PFSK-1 (cell line): ENCODE results near the gene RPTOR.
A peak's percentile ranks its signal among the peaks of the same experiment; 100 is the strongest.

Source experiments
- FOXP2 ChIP-seq: optimal IDR thresholded peaks from 2 replicates; pipeline ENCODE3; 2011; ENCODE audit warnings: borderline replicate concordance, control low read depth, inconsistent platforms; ENCODE audit not compliant: insufficient read depth; ENCODE audit errors: extremely low read length, extremely low read depth
- POLR2AphosphoS5 ChIP-seq: IDR thresholded peaks from 2 replicates; pipeline ENCODE4 v1.6.1; 2012; ENCODE audit warnings: low read depth, mild to moderate bottlenecking, control low read depth, low read length, moderate library complexity
- SIN3A ChIP-seq: IDR thresholded peaks from 2 replicates; pipeline ENCODE4 v1.6.1; 2012; ENCODE audit warnings: mild to moderate bottlenecking, low read length, moderate library complexity, borderline replicate concordance; ENCODE audit not compliant: insufficient read depth
- TAF1 ChIP-seq: IDR thresholded peaks from 2 replicates; pipeline ENCODE4 v1.6.1; 2012; ENCODE audit warnings: low read length, control low read depth, borderline replicate concordance; ENCODE audit not compliant: insufficient read depth
- TF ChIP-seq, protein P1 (sequence below), 2 experiments: IDR thresholded peaks; 2 replicates each; pipeline versions ENCODE4 v1.6.1 to v1.8.0; 2011 to 2012; ENCODE audit warnings: low read depth in 2 of 2, low read length in 2 of 2, control low read depth in 1 of 2, inconsistent platforms in 1 of 2, mild to moderate bottlenecking in 1 of 2, moderate library complexity in 1 of 2; ENCODE audit not compliant: insufficient read depth in 1 of 2

RPTOR gene

DNA sequence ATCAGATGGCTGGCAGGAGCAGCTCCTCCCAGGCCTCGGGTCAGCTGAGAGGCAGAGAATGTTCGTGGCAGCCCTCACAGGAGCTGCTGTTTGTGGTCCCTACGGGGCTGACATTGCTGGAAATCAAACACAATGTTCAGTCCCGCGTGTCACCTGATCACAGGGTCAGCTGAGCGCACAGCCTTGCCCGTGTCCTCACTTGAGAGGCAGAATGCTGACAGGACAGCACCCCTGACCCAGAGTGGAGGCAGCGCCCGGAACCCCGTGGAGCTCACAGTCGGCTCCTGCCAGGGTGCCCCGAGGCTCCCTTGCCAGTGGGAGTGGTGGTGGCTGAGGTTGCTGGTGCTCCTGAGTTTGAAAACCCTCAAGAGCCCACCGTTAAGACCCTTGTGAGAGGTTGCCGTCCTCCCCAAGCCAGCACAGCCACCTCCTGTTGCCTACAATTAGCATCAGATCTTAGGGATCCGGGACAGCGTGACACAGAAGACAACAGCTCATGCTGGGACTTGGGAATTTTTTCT, 443.4 kb downstream of the RPTOR start:
- no peak for TF ChIP-seq FOXP2
- peak; percentile 56 for TF ChIP-seq POLR2AphosphoS5

DNA sequence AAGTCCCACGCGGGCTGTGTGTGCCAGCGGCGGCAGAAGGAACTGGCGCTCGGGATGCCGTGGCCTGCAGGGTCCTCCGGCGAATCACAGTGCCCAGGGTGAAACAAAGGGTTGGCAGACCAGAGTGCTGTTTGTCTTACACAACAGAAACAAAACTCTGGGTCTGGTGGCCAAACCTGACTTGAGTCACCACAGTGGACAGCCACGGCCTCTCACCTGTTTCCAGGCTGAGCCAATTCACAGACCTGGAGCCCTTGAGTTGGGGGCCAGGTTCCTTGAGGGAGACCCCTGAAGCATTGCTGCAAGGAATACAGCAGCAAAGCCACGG, 444.9 kb downstream of the RPTOR start:
- TF ChIP-seq TAF1 = no peak
- TF ChIP-seq FOXP2 = no peak
- TF ChIP-seq POLR2AphosphoS5 = no peak
- TF ChIP-seq, protein P1, sequence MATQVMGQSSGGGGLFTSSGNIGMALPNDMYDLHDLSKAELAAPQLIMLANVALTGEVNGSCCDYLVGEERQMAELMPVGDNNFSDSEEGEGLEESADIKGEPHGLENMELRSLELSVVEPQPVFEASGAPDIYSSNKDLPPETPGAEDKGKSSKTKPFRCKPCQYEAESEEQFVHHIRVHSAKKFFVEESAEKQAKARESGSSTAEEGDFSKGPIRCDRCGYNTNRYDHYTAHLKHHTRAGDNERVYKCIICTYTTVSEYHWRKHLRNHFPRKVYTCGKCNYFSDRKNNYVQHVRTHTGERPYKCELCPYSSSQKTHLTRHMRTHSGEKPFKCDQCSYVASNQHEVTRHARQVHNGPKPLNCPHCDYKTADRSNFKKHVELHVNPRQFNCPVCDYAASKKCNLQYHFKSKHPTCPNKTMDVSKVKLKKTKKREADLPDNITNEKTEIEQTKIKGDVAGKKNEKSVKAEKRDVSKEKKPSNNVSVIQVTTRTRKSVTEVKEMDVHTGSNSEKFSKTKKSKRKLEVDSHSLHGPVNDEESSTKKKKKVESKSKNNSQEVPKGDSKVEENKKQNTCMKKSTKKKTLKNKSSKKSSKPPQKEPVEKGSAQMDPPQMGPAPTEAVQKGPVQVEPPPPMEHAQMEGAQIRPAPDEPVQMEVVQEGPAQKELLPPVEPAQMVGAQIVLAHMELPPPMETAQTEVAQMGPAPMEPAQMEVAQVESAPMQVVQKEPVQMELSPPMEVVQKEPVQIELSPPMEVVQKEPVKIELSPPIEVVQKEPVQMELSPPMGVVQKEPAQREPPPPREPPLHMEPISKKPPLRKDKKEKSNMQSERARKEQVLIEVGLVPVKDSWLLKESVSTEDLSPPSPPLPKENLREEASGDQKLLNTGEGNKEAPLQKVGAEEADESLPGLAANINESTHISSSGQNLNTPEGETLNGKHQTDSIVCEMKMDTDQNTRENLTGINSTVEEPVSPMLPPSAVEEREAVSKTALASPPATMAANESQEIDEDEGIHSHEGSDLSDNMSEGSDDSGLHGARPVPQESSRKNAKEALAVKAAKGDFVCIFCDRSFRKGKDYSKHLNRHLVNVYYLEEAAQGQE (IDR thresholded peaks at IDR 0.05; ENCODE audit: insufficient read depth in 1 of 2, low read depth in 2 of 2, low read length in 2 of 2) = no peak
- TF ChIP-seq SIN3A = no peak

DNA sequence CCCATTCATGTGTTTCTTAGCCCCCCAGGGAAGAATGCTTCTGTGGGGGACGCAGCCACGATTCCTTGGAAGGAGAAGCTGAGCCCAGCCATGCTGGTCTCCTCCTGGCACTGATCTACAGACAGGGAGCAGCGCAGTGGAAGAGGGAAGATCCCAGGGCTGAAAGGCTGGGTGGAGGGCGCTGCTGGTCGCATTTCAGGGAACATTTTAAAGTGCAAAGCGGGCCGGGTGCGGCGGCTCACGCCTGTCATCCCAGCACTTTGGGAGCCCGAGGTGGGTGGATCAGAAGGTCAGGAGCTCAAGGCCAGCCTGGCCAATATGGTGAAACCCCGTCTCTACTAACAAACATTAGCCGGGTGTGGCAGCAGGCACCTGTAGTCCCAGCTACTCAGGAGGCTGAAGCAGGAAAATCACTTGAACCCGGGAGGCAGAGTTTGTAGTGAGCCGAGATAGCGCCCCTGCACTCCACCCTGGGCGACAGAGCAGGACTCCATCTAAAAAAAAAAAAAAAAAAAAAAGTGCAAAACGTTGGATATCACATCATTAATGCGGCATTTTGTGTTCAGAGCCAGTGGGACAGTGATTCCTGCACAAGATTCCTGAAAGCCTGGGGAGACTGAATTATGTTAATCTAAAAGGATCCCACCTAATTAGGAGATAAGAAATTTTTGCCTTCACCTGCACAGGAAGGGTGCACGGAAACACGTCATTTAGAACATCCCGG, 446.4 kb downstream of the RPTOR start:
- TF ChIP-seq FOXP2 = no peak
- TF ChIP-seq POLR2AphosphoS5 = no peak
- no peak for TF ChIP-seq TAF1
- TF ChIP-seq, protein P1 (IDR thresholded peaks at IDR 0.05; ENCODE audit: insufficient read depth in 1 of 2, low read depth in 2 of 2, low read length in 2 of 2) = no peak
- TF ChIP-seq SIN3A = no peak

DNA sequence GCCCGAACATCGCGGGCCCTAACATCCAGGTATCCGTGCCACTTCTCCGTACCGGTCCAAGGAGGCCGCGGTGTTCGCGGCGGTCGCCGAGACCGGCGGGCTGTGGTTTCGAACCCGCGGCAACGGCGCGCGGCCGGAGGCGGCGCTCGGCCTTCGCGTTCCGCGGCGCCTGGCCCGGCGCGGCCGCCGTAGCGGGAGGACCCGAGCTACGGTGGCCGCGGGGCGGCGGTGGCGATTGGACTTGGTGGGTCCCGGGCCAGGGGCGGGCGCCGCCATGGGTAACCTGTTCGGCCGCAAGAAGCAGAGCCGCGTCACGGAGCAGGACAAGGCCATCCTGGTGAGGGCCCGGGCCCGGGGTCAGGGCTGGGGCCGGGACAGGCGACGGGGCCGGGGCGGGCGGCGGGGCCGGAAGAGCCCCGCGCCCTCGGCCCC, 447.0 kb downstream of the RPTOR start, which contains the start of gene CHMP6:
CHMP6 (plus strand) TSS at position 197 of the 432 bp plus-strand sequence; CDS start at position 275, 78 bp downstream.
- TF ChIP-seq, protein P1 (IDR thresholded peaks at IDR 0.05; ENCODE audit: insufficient read depth in 1 of 2, low read depth in 2 of 2, low read length in 2 of 2) = peak; percentile 52 to 74; a peak in 3 of 4 replicates
- TF ChIP-seq TAF1 = no peak
- TF ChIP-seq POLR2AphosphoS5 = 0 out of 2 replicates have a peak, but pooled peaks have one; percentile 37
- TF ChIP-seq FOXP2 = peak; percentile 58

DNA sequence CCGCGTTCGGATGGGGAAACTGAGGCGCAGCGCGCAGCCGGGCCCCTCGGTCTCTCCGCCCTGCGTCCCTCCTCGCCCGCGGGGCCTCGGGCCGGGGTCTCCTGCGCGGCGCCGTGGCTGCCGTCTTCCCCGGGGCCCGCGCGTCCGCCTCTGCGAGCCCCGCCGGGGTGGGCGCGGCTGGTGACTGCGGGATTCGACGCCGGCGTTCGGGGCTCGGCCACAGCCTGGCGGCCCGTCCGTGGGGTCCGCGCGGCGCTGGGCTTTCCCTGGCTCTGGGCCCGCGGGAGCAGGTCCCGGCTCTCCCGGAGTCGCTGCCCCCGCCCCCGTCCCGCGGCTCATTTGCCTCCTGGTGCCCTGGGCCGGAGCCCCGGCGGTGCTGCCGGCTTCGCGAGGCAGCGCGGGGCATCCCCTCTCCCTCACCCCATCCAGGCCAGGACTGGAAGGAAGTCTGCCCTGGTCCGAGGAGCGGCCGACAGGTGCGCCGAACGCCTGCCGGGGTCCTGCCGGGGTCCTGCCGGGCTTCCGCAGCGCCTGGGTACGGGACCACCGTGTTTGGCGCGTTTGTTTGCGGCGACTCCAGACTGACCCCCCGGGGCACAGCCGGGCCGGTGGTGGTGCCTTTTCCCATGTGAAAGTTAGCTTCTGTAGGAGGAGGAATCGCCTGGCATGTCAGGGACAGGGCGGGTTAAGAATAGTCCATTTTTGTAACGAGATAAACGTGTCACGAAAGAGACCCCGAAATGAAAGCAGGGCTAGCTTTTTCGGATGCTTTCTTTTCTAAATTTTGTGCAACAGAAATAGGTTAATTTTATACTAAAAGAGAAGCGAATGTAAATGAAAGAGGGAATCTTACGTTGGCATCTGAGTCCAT, 447.7 kb downstream of the RPTOR start:
- no peak for TF ChIP-seq TAF1
- TF ChIP-seq, protein P1 (IDR thresholded peaks at IDR 0.05; ENCODE audit: insufficient read depth in 1 of 2, low read depth in 2 of 2, low read length in 2 of 2) = no peak
- TF ChIP-seq FOXP2 = no peak
- TF ChIP-seq SIN3A = no peak
- no peak for TF ChIP-seq POLR2AphosphoS5
